Measurements from ENCODE around the gene JARID2. TPM values are rescaled to one million over a fixed set of nuclear protein-coding genes. Genes with fewer than 3 reads are reported as not detected.

Gene JARID2
- total and polyA plus RNA-seq, 4 donors: 1.4 to 12.3 (median 3.4) TPM

- TF ChIP-seq RAD21 (IDR thresholded peaks at IDR 0.05): no peak
- TF ChIP-seq FOXA1 (IDR thresholded peaks at IDR 0.05): no peak
- TF ChIP-seq JUND (IDR thresholded peaks at IDR 0.05): no peak
- no peak for TF ChIP-seq HNF4G (IDR thresholded peaks at IDR 0.05)
- TF ChIP-seq FOXA2 (IDR thresholded peaks at IDR 0.05): no peak
- H3K4me1 ChIP-seq (ENCODE audit: control insufficient read depth in 4 of 4, insufficient read depth in 4 of 4, low read length in 3 of 4): peaks cover 12 to 60% (median 38%) of the 10 kb centered on the region in 4 donors
- WGBS: 78% methylated on average over 7 of the region's 7 CpGs
Measured at GRCh38 chr6:15276036-15276985, 30.4 kb downstream of the JARID2 start.

GRCh38 chr6:15279047-15279661 lies 33.3 kb downstream of the JARID2 start:
- TF ChIP-seq HNF4A (conservative IDR thresholded peaks at IDR 0.05): peak in 1 of 2 donors; percentile 11
- no peak for TF ChIP-seq ZBTB33 (IDR thresholded peaks at IDR 0.05)
- Histone ChIP-seq H3K4me1 (ENCODE audit: control insufficient read depth in 4 of 4, insufficient read depth in 4 of 4, low read length in 3 of 4) (peaks cover 12 to 69% (median 47%) of the 10 kb centered on the region in 4 donors), H3K4me3 (ENCODE audit: low read depth in 1 of 3, low read length in 3 of 3) (no peak overlapping the region), H3K36me3 (ENCODE audit: control insufficient read depth in 4 of 4, insufficient read depth in 3 of 4, low read depth in 1 of 4, low read length in 3 of 4) (no peaks in the 10 kb centered on the region), H3K27ac (ENCODE audit: low read depth in 1 of 2, low read length in 2 of 2) (peak overlapping the region in 1 of 2 donors; percentile 7), H3K27me3 (ENCODE audit: control insufficient read depth in 4 of 4, insufficient read depth in 4 of 4, low read length in 3 of 4) (no peaks in the 10 kb centered on the region), H3K9ac (ENCODE audit: low read depth in 1 of 2, low read length in 2 of 2) (no peak overlapping the region), H3K9me3 (ENCODE audit: control insufficient read depth in 4 of 4, low read length in 3 of 4) (no peaks in the 10 kb centered on the region)
- WGBS: 48% methylated on average over 5 of the region's 5 CpGs
- DNase-seq (ENCODE audit: low spot score): no peak

More at GRCh38 chr6:15276036-15276985, 30.4 kb downstream of the JARID2 start:
- H3K9ac ChIP-seq (ENCODE audit: low read depth in 1 of 2, low read length in 2 of 2): no peak overlapping the region
- H3K27ac ChIP-seq (ENCODE audit: low read depth in 1 of 2, low read length in 2 of 2): no peak overlapping the region
- H3K36me3 ChIP-seq (ENCODE audit: control insufficient read depth in 4 of 4, insufficient read depth in 3 of 4, low read depth in 1 of 4, low read length in 3 of 4): no peaks in the 10 kb centered on the region
- no peak for DNase-seq (ENCODE audit: low spot score)
- H3K9me3 ChIP-seq (ENCODE audit: control insufficient read depth in 4 of 4, low read length in 3 of 4): no peaks in the 10 kb centered on the region
- H3K27me3 ChIP-seq (ENCODE audit: control insufficient read depth in 4 of 4, insufficient read depth in 4 of 4, low read length in 3 of 4): no peaks in the 10 kb centered on the region
- no peak overlapping the region for H3K4me3 ChIP-seq (ENCODE audit: low read depth in 1 of 3, low read length in 3 of 3)

DNA sequence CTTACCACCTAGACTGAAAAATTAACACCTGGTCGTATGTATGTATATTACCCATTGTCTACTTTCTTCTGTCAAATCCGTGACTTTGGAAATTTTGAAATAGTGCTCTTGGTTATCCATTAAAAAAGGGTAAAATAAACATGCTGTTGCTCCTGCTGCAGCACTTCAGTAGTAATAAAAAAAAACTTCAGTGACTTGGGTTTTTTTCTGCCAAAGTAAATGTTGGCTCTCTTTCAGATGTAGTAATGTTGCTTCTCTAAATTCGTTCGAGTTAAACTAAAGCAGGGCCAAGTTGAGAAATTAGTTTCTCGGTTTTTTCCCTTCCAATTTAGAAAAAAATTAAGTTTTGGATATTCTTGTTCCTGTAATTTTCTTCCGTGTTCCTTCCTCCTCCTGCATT lies 34.2 kb downstream of the JARID2 start:
- TF ChIP-seq RAD21 (IDR thresholded peaks at IDR 0.05): peak; percentile 47 to 57
- peak; percentile 65 to 77 for TF ChIP-seq HNF4A (conservative IDR thresholded peaks at IDR 0.05)
- TF ChIP-seq EGR1 (IDR thresholded peaks at IDR 0.05; ENCODE audit: low read depth in 2 of 2): no peak
- peak; percentile 32 for TF ChIP-seq HNF4G (IDR thresholded peaks at IDR 0.05)
- no peak for TF ChIP-seq TAF1 (conservative IDR thresholded peaks at IDR 0.05)
- TF ChIP-seq ZBTB33 (IDR thresholded peaks at IDR 0.05): peak; percentile 48
- no peak for TF ChIP-seq CTCF (IDR thresholded peaks at IDR 0.05; ENCODE audit: low read depth, low read length, missing input control)
- peak; percentile 70 for TF ChIP-seq YY1 (IDR thresholded peaks at IDR 0.05)
- peak in 1 of 2 donors; percentile 31 for TF ChIP-seq GABPA (IDR thresholded peaks at IDR 0.05 in 1 of 2, conservative IDR thresholded peaks at IDR 0.05 in 1 of 2)
- peak; percentile 50 for TF ChIP-seq SP1 (IDR thresholded peaks at IDR 0.05)
- TF ChIP-seq FOXA2 (IDR thresholded peaks at IDR 0.05): peak; percentile 93
- peak; percentile 74 to 86 for TF ChIP-seq RXRA (IDR thresholded peaks at IDR 0.05)
- peak; percentile 84 for TF ChIP-seq FOXA1 (IDR thresholded peaks at IDR 0.05)
- TF ChIP-seq, protein P1, sequence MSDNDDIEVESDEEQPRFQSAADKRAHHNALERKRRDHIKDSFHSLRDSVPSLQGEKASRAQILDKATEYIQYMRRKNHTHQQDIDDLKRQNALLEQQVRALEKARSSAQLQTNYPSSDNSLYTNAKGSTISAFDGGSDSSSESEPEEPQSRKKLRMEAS (IDR thresholded peaks at IDR 0.05): peak; percentile 58
- TF ChIP-seq JUND (IDR thresholded peaks at IDR 0.05): peak in 1 of 2 donors; percentile 61
- Histone ChIP-seq H3K9ac (ENCODE audit: low read depth in 1 of 2, low read length in 2 of 2) (peak overlapping the region in 1 of 2 donors; percentile 14), H3K4me3 (ENCODE audit: low read depth in 1 of 3, low read length in 3 of 3) (peak overlapping the region in 1 of 3 donors; percentile 10), H3K4me1 (ENCODE audit: control insufficient read depth in 4 of 4, insufficient read depth in 4 of 4, low read length in 3 of 4) (peaks cover 12 to 62% (median 42%) of the 10 kb centered on the region in 4 donors), H3K9me3 (ENCODE audit: control insufficient read depth in 4 of 4, low read length in 3 of 4) (no peaks in the 10 kb centered on the region), H3K27me3 (ENCODE audit: control insufficient read depth in 4 of 4, insufficient read depth in 4 of 4, low read length in 3 of 4) (no peaks in the 10 kb centered on the region), H3K36me3 (ENCODE audit: control insufficient read depth in 4 of 4, insufficient read depth in 3 of 4, low read depth in 1 of 4, low read length in 3 of 4) (no peaks in the 10 kb centered on the region), H3K27ac (ENCODE audit: low read depth in 1 of 2, low read length in 2 of 2) (peak overlapping the region; percentile 19 to 58)
- WGBS: 16% methylated on average over 6 of the region's 6 CpGs
- DNase-seq (ENCODE audit: low spot score): no peak

All from liver (tissue), 9 donors.